HEK293T (cell line): ENCODE results near the gene ARHGAP22.

Experiments used
- CTCF ChIA-PET: fragments of 350-600 bp; formaldehyde crosslinking; extraction: SDS; loops from one replicate; lab custom pipeline; 2021; ENCODE audit warnings: antibody characterized with exemption, inconsistent platforms; lab: Yijun Ruan, JAX
- POLR2A ChIA-PET: fragments of 350-600 bp; formaldehyde crosslinking; extraction: SDS; loops from one replicate; lab custom pipeline; 2020; ENCODE audit warnings: antibody characterized with exemption, inconsistent platforms; lab: Yijun Ruan, JAX
- DNase-seq: peaks from one replicate; pipeline ENCODE4 v3.0.0; 2012; ENCODE audit warnings: mixed read lengths; ENCODE audit errors: extremely low spot score
- ARNT ChIP-seq: fragments of 450-650 bp; IDR thresholded peaks from 2 replicates; pipeline ENCODE4 v1.6.1; 2017; ENCODE audit warnings: mild to moderate bottlenecking
- BHLHE40 ChIP-seq: fragments of 450-650 bp; IDR thresholded peaks from 2 replicates; pipeline ENCODE4 v1.6.1; 2016; ENCODE audit warnings: mild to moderate bottlenecking, moderate library complexity, borderline replicate concordance
- CTBP1 ChIP-seq: fragments of 450-650 bp; IDR thresholded peaks from 2 replicates; pipeline ENCODE4 v1.6.1; 2016; ENCODE audit warnings: borderline replicate concordance
- ELF4 ChIP-seq: fragments of 450-650 bp; IDR thresholded peaks from 2 replicates; pipeline ENCODE4 v1.6.1; 2017; ENCODE audit warnings: antibody characterized with exemption
- FOXA1 ChIP-seq: fragments of 450-650 bp; IDR thresholded peaks from 2 replicates; pipeline ENCODE4 v1.6.1; 2016; ENCODE audit warnings: mild to moderate bottlenecking
- FOXK2 ChIP-seq: fragments of 450-650 bp; IDR thresholded peaks from 2 replicates; pipeline ENCODE4 v1.6.1; 2016; ENCODE audit warnings: mild to moderate bottlenecking
- FOXM1 ChIP-seq: fragments of 450-650 bp; IDR thresholded peaks from 2 replicates; pipeline ENCODE4 v1.6.1; 2017; ENCODE audit warnings: mild to moderate bottlenecking, borderline replicate concordance
- HDGF ChIP-seq: fragments of 450-650 bp; IDR thresholded peaks from 2 replicates; pipeline ENCODE4 v1.6.1; 2017; ENCODE audit warnings: antibody characterized with exemption, borderline replicate concordance
- L3MBTL2 ChIP-seq: fragments of 450-650 bp; conservative IDR thresholded peaks from 2 replicates; pipeline ENCODE4 v1.6.1; 2016; ENCODE audit warnings: mild to moderate bottlenecking
- LEF1 ChIP-seq: fragments of 450-650 bp; IDR thresholded peaks from 2 replicates; pipeline ENCODE4 v1.6.1; 2017; ENCODE audit warnings: mild to moderate bottlenecking, borderline replicate concordance
- NFRKB ChIP-seq: fragments of 450-650 bp; IDR thresholded peaks from 2 replicates; pipeline ENCODE4 v1.6.1; 2016; ENCODE audit warnings: mild to moderate bottlenecking, moderate library complexity
- PKNOX1 ChIP-seq: fragments of 450-650 bp; IDR thresholded peaks from 2 replicates; pipeline ENCODE4 v1.6.1; 2016
- SP1 ChIP-seq: fragments of 450-650 bp; IDR thresholded peaks from 2 replicates; pipeline ENCODE4 v1.6.1; 2017
- SUZ12 ChIP-seq: fragments of 450-650 bp; IDR thresholded peaks from 2 replicates; pipeline ENCODE4 v1.6.1; 2016; ENCODE audit warnings: mild to moderate bottlenecking
- TARDBP ChIP-seq: fragments of 450-650 bp; IDR thresholded peaks from 2 replicates; pipeline ENCODE4 v1.6.1; 2016
- ZNF384 ChIP-seq: fragments of 450-650 bp; IDR thresholded peaks from 2 replicates; pipeline ENCODE4 v1.6.1; 2016

ARHGAP22 gene

DNA sequence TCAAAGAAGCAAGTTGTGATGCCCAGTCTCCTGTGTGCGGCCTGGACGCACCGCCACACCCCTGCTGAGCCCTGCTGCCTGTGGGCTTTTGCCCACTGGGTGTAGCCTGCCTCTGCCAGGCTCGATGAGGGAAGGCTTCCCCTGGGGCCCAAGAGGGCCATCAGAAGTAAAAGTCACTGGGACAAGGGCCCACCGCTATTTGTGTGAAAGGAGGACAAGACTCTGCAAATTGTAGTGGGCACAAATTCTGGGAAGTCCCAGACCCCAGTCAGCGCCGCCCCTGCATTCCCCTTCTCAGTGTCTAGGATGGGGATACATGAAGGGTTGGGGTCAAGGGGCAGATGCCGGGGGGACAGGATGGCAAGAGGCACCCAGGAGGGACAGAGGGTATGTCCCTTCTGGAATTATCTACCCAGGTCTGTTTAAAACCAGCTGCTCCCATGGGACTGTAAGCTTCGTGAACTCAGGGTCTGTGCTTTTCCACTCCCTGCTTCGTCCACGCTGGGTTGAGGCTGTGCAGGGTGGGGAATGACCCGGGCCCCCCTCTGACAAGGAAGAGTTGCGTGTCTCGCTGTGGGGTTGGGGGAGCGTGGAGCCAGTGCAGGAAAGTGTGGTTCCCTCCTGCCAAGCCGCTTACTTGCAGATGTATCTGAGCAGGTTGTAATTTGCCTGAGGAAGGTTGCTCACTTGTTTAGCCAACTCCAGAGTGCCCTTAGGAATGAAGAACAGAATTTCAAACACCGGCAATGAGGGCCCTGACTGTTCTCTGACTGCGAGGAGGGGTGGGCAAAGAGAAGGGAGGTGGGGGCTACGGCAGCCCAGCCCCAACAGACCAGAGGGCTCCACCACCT, 151.2 kb downstream of the ARHGAP22 start:
- TF ChIP-seq FOXA1: no peak
- TF ChIP-seq FOXK2: no peak
- no peak for TF ChIP-seq ELF4
- no peak for TF ChIP-seq ARNT
- TF ChIP-seq CTBP1: no peak
- TF ChIP-seq L3MBTL2: no peak
- TF ChIP-seq SP1: no peak
- TF ChIP-seq PKNOX1: no peak
- no peak for TF ChIP-seq FOXM1
- no peak for TF ChIP-seq LEF1
- TF ChIP-seq SUZ12: no peak
- TF ChIP-seq ZNF384: no peak
- TF ChIP-seq TARDBP: no peak
- ChIA-PET POLR2A (no interaction called here), CTCF (no interaction called here)
- no peak for DNase-seq

DNA sequence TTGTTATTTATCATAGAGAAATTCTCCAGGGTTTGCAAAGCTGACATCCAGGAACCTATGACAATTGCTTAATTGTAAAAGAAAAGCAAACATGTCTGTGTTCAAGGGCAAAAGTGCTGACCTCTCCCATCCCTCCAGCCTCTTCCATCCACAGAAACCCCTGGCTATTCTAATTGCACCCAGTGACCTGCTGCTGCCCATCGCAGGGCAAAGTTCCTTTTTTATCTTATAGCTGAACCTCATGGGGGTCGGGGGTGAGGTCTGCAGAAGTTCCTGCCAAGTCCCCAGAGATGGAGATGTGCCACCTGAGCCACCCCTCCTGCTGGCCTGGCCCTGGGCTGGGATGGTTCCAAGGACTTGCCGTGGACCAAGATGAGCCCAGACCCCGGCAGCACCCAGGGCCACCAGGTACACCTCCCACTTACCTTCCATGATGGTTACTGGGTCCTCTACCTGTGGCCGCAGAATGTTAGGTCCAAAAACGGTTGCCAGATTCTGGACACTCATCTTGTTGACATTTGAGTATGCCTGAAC, 151.9 kb downstream of the ARHGAP22 start:
- TF ChIP-seq SUZ12: no peak
- DNase-seq: no peak
- ChIA-PET CTCF (no interaction called here), POLR2A (no interaction called here)

DNA sequence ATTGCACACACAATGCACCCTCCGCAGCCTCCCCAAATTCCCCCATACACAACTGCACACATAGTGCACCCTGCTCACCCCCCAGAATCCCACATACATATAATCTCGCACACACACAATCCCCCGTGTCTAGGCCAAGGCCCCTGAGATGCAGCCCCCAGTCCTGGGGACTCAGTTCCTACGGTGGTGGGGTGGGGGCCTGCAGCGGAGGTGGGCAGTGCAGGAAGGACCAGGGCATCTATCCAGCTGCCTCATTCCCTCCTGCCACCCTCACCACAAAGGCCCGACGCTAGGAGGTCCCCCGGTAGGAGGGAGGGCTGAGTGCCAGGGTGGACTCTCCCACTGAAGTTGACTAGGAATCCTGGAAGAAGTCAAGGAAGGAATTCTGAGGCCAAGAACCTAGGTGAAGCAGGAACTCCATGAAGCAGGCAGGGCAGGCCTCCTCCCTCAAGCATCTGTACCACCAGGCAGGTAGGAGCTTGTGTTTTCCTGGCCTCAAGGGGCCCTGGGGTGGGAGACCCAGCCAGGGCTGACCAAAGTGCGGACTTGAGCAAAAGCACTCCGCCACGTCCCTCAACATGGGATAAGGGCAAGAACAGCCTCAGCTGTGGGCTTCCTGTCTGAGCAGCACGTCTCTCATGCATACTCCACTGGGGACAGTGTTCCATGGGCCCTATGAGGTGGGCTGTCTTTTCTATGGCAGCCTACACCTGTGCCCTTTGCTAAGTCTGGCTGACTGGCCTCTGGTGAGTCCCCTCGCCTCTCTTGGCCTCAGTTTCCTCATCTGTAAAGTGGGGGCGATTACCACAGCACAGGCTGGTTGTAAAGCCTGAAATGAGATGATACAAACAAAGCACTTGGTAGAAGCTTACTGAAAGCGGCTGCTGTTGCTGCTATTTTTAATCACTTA, 152.6 kb downstream of the ARHGAP22 start:
- ChIA-PET CTCF (no interaction called here), POLR2A (no interaction called here)
- no peak for DNase-seq
- TF ChIP-seq ELF4 (no peak), BHLHE40 (no peak), FOXA1 (no peak), LEF1 (no peak), L3MBTL2 (no peak), PKNOX1 (no peak)

GRCh38 chr10:48450741-48451466, 154.0 kb downstream of the ARHGAP22 start:
- ChIA-PET CTCF (no interaction called here), POLR2A (no interaction called here)
- no peak for DNase-seq
- TF ChIP-seq FOXA1 (no peak), ARNT (no peak), CTBP1 (no peak), PKNOX1 (no peak), SP1 (no peak), FOXK2 (no peak), TARDBP (no peak), NFRKB (no peak), FOXM1 (no peak)

GRCh38 chr10:48450233-48450740, 154.6 kb downstream of the ARHGAP22 start:
- TF ChIP-seq BHLHE40: no peak
- no peak for TF ChIP-seq L3MBTL2
- TF ChIP-seq ARNT: no peak
- TF ChIP-seq SUZ12: no peak
- no peak for TF ChIP-seq ZNF384
- no peak for TF ChIP-seq LEF1
- no peak for TF ChIP-seq HDGF
- TF ChIP-seq TARDBP: no peak
- TF ChIP-seq PKNOX1: no peak
- CTCF ChIA-PET: no interaction called here
- DNase-seq: no peak
- POLR2A ChIA-PET: no interaction called here
